ENCODE data around the gene HIBCH.
"Not testable (repeated sequence)": the region's sequence is repeated elsewhere in the genome, so short reads cannot be mapped to it uniquely, and the experiment has no call there.

Gene HIBCH

GRCh38 chr2:190235551-190236075, 84.0 kb downstream of the HIBCH start:
- DNase-seq (ENCODE audit: low spot score): no peak

- no peak for DNase-seq (ENCODE audit: low spot score)
Measured at GRCh38 chr2:190235101-190235500, 84.5 kb downstream of the HIBCH start.

- DNase-seq (ENCODE audit: low spot score): not testable (repeated sequence)
Measured at GRCh38 chr2:190223989-190224388, 95.6 kb downstream of the HIBCH start.

GRCh38 chr2:190222745-190223144, 96.9 kb downstream of the HIBCH start:
- DNase-seq (ENCODE audit: low spot score): not testable (repeated sequence)

GRCh38 chr2:190221429-190221828, 98.2 kb downstream of the HIBCH start:
- no peak for DNase-seq (ENCODE audit: low spot score)

- DNase-seq (ENCODE audit: low spot score): no peak
Measured at GRCh38 chr2:190219186-190219585, 100.4 kb downstream of the HIBCH start.

- no peak for DNase-seq (ENCODE audit: low spot score)
Measured at GRCh38 chr2:190217616-190218015, 102.0 kb downstream of the HIBCH start.

GRCh38 chr2:190216829-190217228, 102.8 kb downstream of the HIBCH start:
- DNase-seq (ENCODE audit: low spot score): peak; percentile 29

GRCh38 chr2:190215620-190216019, 104.0 kb downstream of the HIBCH start:
- no peak for DNase-seq (ENCODE audit: low spot score)

GRCh38 chr2:190214426-190215194, 105.0 kb downstream of the HIBCH start:
- no peak for DNase-seq (ENCODE audit: low spot score)

- no peak for DNase-seq (ENCODE audit: low spot score)
Measured at GRCh38 chr2:190213441-190214335, 105.9 kb downstream of the HIBCH start.

- DNase-seq (ENCODE audit: low spot score): peak; percentile 58
Measured at GRCh38 chr2:190210471-190210870, 109.2 kb downstream of the HIBCH start.

- no peak for DNase-seq (ENCODE audit: low spot score)
Measured at GRCh38 chr2:190209559-190209958, 110.1 kb downstream of the HIBCH start.

GRCh38 chr2:190207930-190208329, 111.7 kb downstream of the HIBCH start:
- DNase-seq (ENCODE audit: low spot score): no peak

GRCh38 chr2:190205657-190206056, 114.0 kb downstream of the HIBCH start:
- no peak for DNase-seq (ENCODE audit: low spot score)

- DNase-seq (ENCODE audit: low spot score): no peak
Measured at GRCh38 chr2:190202604-190203003, 117.0 kb downstream of the HIBCH start.

GRCh38 chr2:190202018-190202417, 117.6 kb downstream of the HIBCH start:
- no peak for DNase-seq (ENCODE audit: low spot score)

GRCh38 chr2:190200603-190201002, 119.0 kb downstream of the HIBCH start:
- DNase-seq (ENCODE audit: low spot score): no peak

- DNase-seq (ENCODE audit: low spot score): no peak
Measured at GRCh38 chr2:190199530-190199929, 120.1 kb downstream of the HIBCH start.

- no peak for DNase-seq (ENCODE audit: low spot score)
Measured at GRCh38 chr2:190199109-190199508, 120.5 kb downstream of the HIBCH start.

GRCh38 chr2:190197143-190197720, 122.4 kb downstream of the HIBCH start:
- DNase-seq (ENCODE audit: low spot score): no peak

- DNase-seq (ENCODE audit: low spot score): peak; percentile 42
Measured at GRCh38 chr2:190190507-190191162, 129.0 kb downstream of the HIBCH start.
